Spinal cord (tissue), 4 donors: ENCODE measurements around the gene VN1R5. TPM values are rescaled to one million over a fixed set of nuclear protein-coding genes. Genes with fewer than 3 reads are reported as not detected.

ENCODE experiments used
- polyA plus RNA-seq, 2 donors: library from polyadenylated mRNA; unstranded; fragments of 120-200 nt; gene quantifications; one replicate each; pipeline ENCODE4 v1.2.1, GENCODE V29; 2013; ENCODE audit not compliant: insufficient read length in 2 of 2
- small RNA-seq: library from RNA; depleted of rRNA; stranded (forward); fragments of <200 nt; gene quantifications from one replicate; pipeline ENCODE3, GENCODE V24; 2014; ENCODE audit warnings: low replicate concordance
- total RNA-seq, 2 donors: library from RNA; depleted of rRNA in 1 of 2; stranded (reverse); fragments of 120-200 nt in 1 of 2; fragments of >200 nt in 1 of 2; gene quantifications; one replicate each; pipeline versions ENCODE4 v1.2.3 to v1.2.4, GENCODE V29; 2013 to 2014

Gene VN1R5
- total and polyA plus RNA-seq, 4 donors = not detected

Small RNAs within 50 kb of the gene (small RNA-seq; reads per million reads assigned to genes)
- gene RF00019 = not detected

Other genes starting within 250 kb of the VN1R5 start
- gene ZNF695, start 248.0 kb upstream of the VN1R5 start, total RNA-seq = 1 to 10 TPM; 2.6 to 3.8 TPM
- 1 to 10 TPM; 3.5 to 3.9 TPM for gene ZNF695, start 248.0 kb upstream of the VN1R5 start, polyA plus RNA-seq
- gene ZNF670, start 177.3 kb upstream of the VN1R5 start, total RNA-seq = 10 to 100 TPM in 1 of 2 donors, 1 to 10 TPM in 1; 6.7 to 13.1 TPM
- 1 to 10 TPM; 5.2 to 8.0 TPM for gene ZNF670, start 177.3 kb upstream of the VN1R5 start, polyA plus RNA-seq
- gene ZNF669, start 151.7 kb upstream of the VN1R5 start, total RNA-seq = 10 to 100 TPM; 11.9 to 12.4 TPM
- gene ZNF669, start 151.7 kb upstream of the VN1R5 start, polyA plus RNA-seq = 10 to 100 TPM; 11.8 to 12.8 TPM
- gene ZNF124, start 84.1 kb upstream of the VN1R5 start, total RNA-seq = 10 to 100 TPM; 58.8 to 98.7 TPM
- gene ZNF124, start 84.1 kb upstream of the VN1R5 start, polyA plus RNA-seq = 10 to 100 TPM in 1 of 2 donors, 1 to 10 TPM in 1; 9.6 to 12.1 TPM
- gene ZNF496, start 75.8 kb downstream of the VN1R5 start, total RNA-seq = 10 to 100 TPM; 11.2 to 24.2 TPM
- gene ZNF496, start 75.8 kb downstream of the VN1R5 start, polyA plus RNA-seq = 10 to 100 TPM; 31.6 to 35.9 TPM
- 1 to 10 TPM; 2.5 to 5.0 TPM for gene NLRP3, start 160.1 kb downstream of the VN1R5 start, total RNA-seq
- gene NLRP3, start 160.1 kb downstream of the VN1R5 start, polyA plus RNA-seq = 1 to 10 TPM; 1.9 to 3.1 TPM
- not detected for gene OR2B11, start 202.0 kb downstream of the VN1R5 start, total RNA-seq
- under 1 TPM; 0.03 TPM for gene OR2B11, start 202.0 kb downstream of the VN1R5 start, polyA plus RNA-seq